ENCODE results near the gene ROBO2.

ROBO2 gene

DNA sequence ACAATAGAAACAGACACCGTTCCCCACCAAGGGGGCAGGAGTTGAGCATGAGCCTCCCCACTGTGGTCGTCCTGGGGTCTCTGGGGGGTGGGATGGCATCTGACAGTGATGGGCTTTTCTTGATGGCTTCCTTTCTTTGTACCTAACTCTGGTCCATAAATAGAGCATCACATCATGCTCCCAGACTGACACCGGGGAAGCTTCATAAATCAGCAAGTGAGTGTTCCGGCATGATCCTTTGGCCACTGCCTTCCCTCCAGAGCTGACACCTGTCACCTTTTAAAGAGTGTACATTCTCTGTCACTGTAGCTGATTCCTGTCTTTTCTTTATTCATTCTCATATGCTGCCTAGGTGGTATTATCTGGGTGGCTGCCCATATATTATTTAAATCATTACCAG is 129.9 kb downstream of the ROBO2 start:
- no peak overlapping the region for H2AFZ ChIP-seq (ENCODE audit: insufficient read depth, low read length, poor library complexity)
- no peaks in the 10 kb centered on the region for H3K79me1 ChIP-seq (ENCODE audit: low read length)
- H3K79me2 ChIP-seq (ENCODE audit: control insufficient read depth, insufficient read depth, low read length, poor library complexity): no peaks in the 10 kb centered on the region
- H3K4me2 ChIP-seq (ENCODE audit: low read length): no peak overlapping the region
- H3K9me3 ChIP-seq (ENCODE audit: insufficient read depth, low read depth, low read length): no peaks in the 10 kb centered on the region
- no peaks in the 10 kb centered on the region for H3K36me3 ChIP-seq (ENCODE audit: control insufficient read depth in 1 of 2, insufficient read depth in 2 of 2, low read length in 2 of 2)
- no peak overlapping the region for H2BK120ac ChIP-seq (ENCODE audit: insufficient read depth, low read length, poor library complexity)
- H3K9ac ChIP-seq (ENCODE audit: low read length): no peak overlapping the region
- H3K27ac ChIP-seq (ENCODE audit: low read depth, low read length): no peak overlapping the region
- H2BK5ac ChIP-seq (ENCODE audit: low read depth, low read length, poor library complexity): no peak overlapping the region
- no peak for DNase-seq
- no peak overlapping the region for H3K4me3 ChIP-seq (ENCODE audit: low read depth, low read length)
- no peak overlapping the region for H3K14ac ChIP-seq (ENCODE audit: low read length)
- no peak overlapping the region for H2AK5ac ChIP-seq (ENCODE audit: low read length)
- H3K4ac ChIP-seq (ENCODE audit: low read depth, low read length): no peak overlapping the region
- no peak overlapping the region for H4K91ac ChIP-seq (ENCODE audit: low read depth, low read length)
- WGBS (ENCODE audit: extremely low coverage, insufficient coverage, insufficient read length): no CpG with 5 or more reads among the region's 4 CpGs
- no peak overlapping the region for H2BK12ac ChIP-seq (ENCODE audit: low read length)
- H3K4me1 ChIP-seq (ENCODE audit: control insufficient read depth in 1 of 2, insufficient read depth in 2 of 2, low read length in 2 of 2): no peaks in the 10 kb centered on the region
- no peaks in the 10 kb centered on the region for H3K27me3 ChIP-seq (ENCODE audit: insufficient read depth, low read length)
- no peak overlapping the region for H3K23ac ChIP-seq (ENCODE audit: low read length)
- H3K18ac ChIP-seq (ENCODE audit: low read length): no peak overlapping the region
- H4K12ac ChIP-seq (ENCODE audit: low read depth, low read length): no peak overlapping the region
- H4K8ac ChIP-seq (ENCODE audit: low read depth, low read length): no peak overlapping the region

- Histone ChIP-seq H3K79me2 (ENCODE audit: control insufficient read depth, insufficient read depth, low read length, poor library complexity) (no peaks in the 10 kb centered on the region), H3K23ac (ENCODE audit: low read length) (no peak overlapping the region), H3K4me2 (ENCODE audit: low read length) (no peak overlapping the region), H2BK120ac (ENCODE audit: insufficient read depth, low read length, poor library complexity) (no peak overlapping the region), H2BK12ac (ENCODE audit: low read length) (no peak overlapping the region), H3K27me3 (ENCODE audit: insufficient read depth, low read length) (no peaks in the 10 kb centered on the region), H3K36me3 (ENCODE audit: control insufficient read depth in 1 of 2, insufficient read depth in 2 of 2, low read length in 2 of 2) (no peaks in the 10 kb centered on the region), H3K27ac (ENCODE audit: low read depth, low read length) (no peak overlapping the region), H4K91ac (ENCODE audit: low read depth, low read length) (no peak overlapping the region), H3K4ac (ENCODE audit: low read depth, low read length) (no peak overlapping the region), H2AFZ (ENCODE audit: insufficient read depth, low read length, poor library complexity) (no peak overlapping the region), H3K9ac (ENCODE audit: low read length) (no peak overlapping the region), H3K14ac (ENCODE audit: low read length) (no peak overlapping the region), H3K9me3 (ENCODE audit: insufficient read depth, low read depth, low read length) (no peaks in the 10 kb centered on the region), H3K4me1 (ENCODE audit: control insufficient read depth in 1 of 2, insufficient read depth in 2 of 2, low read length in 2 of 2) (no peaks in the 10 kb centered on the region), H2AK5ac (ENCODE audit: low read length) (no peak overlapping the region), H3K79me1 (ENCODE audit: low read length) (no peaks in the 10 kb centered on the region), H4K12ac (ENCODE audit: low read depth, low read length) (no peak overlapping the region), H2BK5ac (ENCODE audit: low read depth, low read length, poor library complexity) (no peak overlapping the region), H3K4me3 (ENCODE audit: low read depth, low read length) (no peak overlapping the region), H4K8ac (ENCODE audit: low read depth, low read length) (no peak overlapping the region), H3K18ac (ENCODE audit: low read length) (no peak overlapping the region)
- DNase-seq: no peak
- no CpG with 5 or more reads among the region's 5 CpGs for WGBS (ENCODE audit: extremely low coverage, insufficient coverage, insufficient read length)
These were observed 131.1 kb downstream of the ROBO2 start for GRCh38 chr3:77171026-77171425.

- H3K18ac ChIP-seq (ENCODE audit: low read length): no peak overlapping the region
- H4K12ac ChIP-seq (ENCODE audit: low read depth, low read length): no peak overlapping the region
- no peak overlapping the region for H3K4me3 ChIP-seq (ENCODE audit: low read depth, low read length)
- H3K4me2 ChIP-seq (ENCODE audit: low read length): no peak overlapping the region
- H4K91ac ChIP-seq (ENCODE audit: low read depth, low read length): no peak overlapping the region
- H3K4me1 ChIP-seq (ENCODE audit: control insufficient read depth in 1 of 2, insufficient read depth in 2 of 2, low read length in 2 of 2): no peaks in the 10 kb centered on the region
- peak; percentile 3 to 41 for DNase-seq
- H3K27me3 ChIP-seq (ENCODE audit: insufficient read depth, low read length): no peaks in the 10 kb centered on the region
- H3K9me3 ChIP-seq (ENCODE audit: insufficient read depth, low read depth, low read length): no peaks in the 10 kb centered on the region
- H2BK120ac ChIP-seq (ENCODE audit: insufficient read depth, low read length, poor library complexity): no peak overlapping the region
- H3K14ac ChIP-seq (ENCODE audit: low read length): no peak overlapping the region
- H3K79me2 ChIP-seq (ENCODE audit: control insufficient read depth, insufficient read depth, low read length, poor library complexity): no peaks in the 10 kb centered on the region
- H3K27ac ChIP-seq (ENCODE audit: low read depth, low read length): no peak overlapping the region
- no peaks in the 10 kb centered on the region for H3K79me1 ChIP-seq (ENCODE audit: low read length)
- no peak overlapping the region for H4K8ac ChIP-seq (ENCODE audit: low read depth, low read length)
- H2AFZ ChIP-seq (ENCODE audit: insufficient read depth, low read length, poor library complexity): no peak overlapping the region
- WGBS (ENCODE audit: extremely low coverage, insufficient coverage, insufficient read length): no CpG with 5 or more reads among the region's 5 CpGs
- H2BK12ac ChIP-seq (ENCODE audit: low read length): no peak overlapping the region
- H2AK5ac ChIP-seq (ENCODE audit: low read length): no peak overlapping the region
- no peak overlapping the region for H3K23ac ChIP-seq (ENCODE audit: low read length)
- no peak overlapping the region for H3K4ac ChIP-seq (ENCODE audit: low read depth, low read length)
- no peak overlapping the region for H3K9ac ChIP-seq (ENCODE audit: low read length)
- no peaks in the 10 kb centered on the region for H3K36me3 ChIP-seq (ENCODE audit: control insufficient read depth in 1 of 2, insufficient read depth in 2 of 2, low read length in 2 of 2)
- no peak overlapping the region for H2BK5ac ChIP-seq (ENCODE audit: low read depth, low read length, poor library complexity)
These were observed 139.9 kb downstream of the ROBO2 start for GRCh38 chr3:77179762-77180161.

GRCh38 chr3:77182341-77182740 is 142.4 kb downstream of the ROBO2 start:
- Histone ChIP-seq H3K27me3 (ENCODE audit: insufficient read depth, low read length) (no peaks in the 10 kb centered on the region), H4K12ac (ENCODE audit: low read depth, low read length) (no peak overlapping the region), H3K4ac (ENCODE audit: low read depth, low read length) (no peak overlapping the region), H3K4me1 (ENCODE audit: control insufficient read depth in 1 of 2, insufficient read depth in 2 of 2, low read length in 2 of 2) (no peaks in the 10 kb centered on the region), H3K9me3 (ENCODE audit: insufficient read depth, low read depth, low read length) (no peaks in the 10 kb centered on the region), H3K14ac (ENCODE audit: low read length) (no peak overlapping the region), H2BK5ac (ENCODE audit: low read depth, low read length, poor library complexity) (no peak overlapping the region), H3K18ac (ENCODE audit: low read length) (no peak overlapping the region), H3K4me2 (ENCODE audit: low read length) (no peak overlapping the region), H4K91ac (ENCODE audit: low read depth, low read length) (no peak overlapping the region), H3K79me1 (ENCODE audit: low read length) (no peaks in the 10 kb centered on the region), H2BK120ac (ENCODE audit: insufficient read depth, low read length, poor library complexity) (no peak overlapping the region), H2AFZ (ENCODE audit: insufficient read depth, low read length, poor library complexity) (no peak overlapping the region), H2BK12ac (ENCODE audit: low read length) (no peak overlapping the region), H3K36me3 (ENCODE audit: control insufficient read depth in 1 of 2, insufficient read depth in 2 of 2, low read length in 2 of 2) (no peaks in the 10 kb centered on the region), H3K27ac (ENCODE audit: low read depth, low read length) (no peak overlapping the region), H3K9ac (ENCODE audit: low read length) (no peak overlapping the region), H3K79me2 (ENCODE audit: control insufficient read depth, insufficient read depth, low read length, poor library complexity) (no peaks in the 10 kb centered on the region), H3K4me3 (ENCODE audit: low read depth, low read length) (no peak overlapping the region), H4K8ac (ENCODE audit: low read depth, low read length) (no peak overlapping the region), H2AK5ac (ENCODE audit: low read length) (no peak overlapping the region), H3K23ac (ENCODE audit: low read length) (no peak overlapping the region)
- DNase-seq: no peak
- WGBS (ENCODE audit: extremely low coverage, insufficient coverage, insufficient read length): no CpG with 5 or more reads among the region's 4 CpGs

All from trophoblast cell (in vitro differentiated cells and primary cell).